Kidney (tissue), 14 donors: Measurements from ENCODE around the gene SP9. TPM values are rescaled to one million over a fixed set of nuclear protein-coding genes. Genes with fewer than 3 reads are reported as not detected.

Source experiments
- DNase-seq, 5 donors: peaks; one replicate each; pipeline ENCODE4 v3.0.0-alpha.2; 2013 to 2020
- FAIRE-seq: peaks from 2 replicates; lab custom pipeline; 2012; peaks lifted over from hg19 to GRCh38; lab: Jason Lieb, UNC
- H3K27ac ChIP-seq, 2 donors: one replicate each; pipeline ENCODE4 v1.7.0; 2013; ENCODE audit warnings: low read depth in 2 of 2, low read length in 2 of 2, inconsistent platforms in 1 of 2
- H3K27me3 ChIP-seq: one replicate; pipeline ENCODE4 v1.7.1; 2013; ENCODE audit warnings: low read length, inconsistent platforms; ENCODE audit not compliant: control insufficient read depth, insufficient read depth
- H3K36me3 ChIP-seq, 3 donors: one replicate each; pipeline versions ENCODE4 v1.7.0 to v1.7.1; 2013; ENCODE audit warnings: low read length in 3 of 3, control low read depth in 1 of 3, inconsistent platforms in 1 of 3; ENCODE audit not compliant: insufficient read depth in 3 of 3, control insufficient read depth in 2 of 3
- H3K4me1 ChIP-seq, 3 donors: one replicate each; pipeline versions ENCODE4 v1.7.0 to v1.7.1; 2013; ENCODE audit warnings: low read length in 3 of 3, inconsistent platforms in 1 of 3, low read depth in 1 of 3; ENCODE audit not compliant: control insufficient read depth in 2 of 3, insufficient read depth in 2 of 3
- H3K4me3 ChIP-seq, 3 donors: one replicate each; pipeline versions ENCODE4 v1.7.0 to v1.8.1; 2013; ENCODE audit warnings: low read length in 3 of 3, control low read depth in 1 of 3, inconsistent platforms in 1 of 3
- H3K9ac ChIP-seq, 3 donors: one replicate each; pipeline versions ENCODE4 v1.7.0 to v1.7.1; 2013; ENCODE audit warnings: low read length in 3 of 3, control low read depth in 1 of 3, inconsistent platforms in 1 of 3
- H3K9me3 ChIP-seq, 3 donors: one replicate each; pipeline versions ENCODE4 v1.7.0 to v1.7.1; 2013; ENCODE audit warnings: low read length in 3 of 3, control low read depth in 1 of 3, inconsistent platforms in 1 of 3; ENCODE audit not compliant: control insufficient read depth in 2 of 3, insufficient read depth in 1 of 3
- CTCF ChIP-seq: IDR thresholded peaks from 3 replicates; pipeline ENCODE4 v1.5.1; 2012; ENCODE audit warnings: mild to moderate bottlenecking, moderate library complexity, borderline replicate concordance; ENCODE audit not compliant: insufficient read depth; ENCODE audit errors: extremely low read depth
- intact Hi-C: fragments of 100-400 bp; cut with DNase I; formaldehyde crosslinking; loops from one replicate; pipeline ENCODE4 v1.11.1; 2022
- polyA plus RNA-seq: library from polyadenylated mRNA; stranded (reverse); fragments of 350-450 nt; fragmentation: Illumina TruSeq; extraction: RNeasy Lipid Tissue Mini Kit (QIAGEN cat#74804); gene quantifications from one replicate; pipeline ENCODE4 v1.2.3, GENCODE V29; 2014; ENCODE audit warnings: low read depth, low replicate concordance; ENCODE audit not compliant: insufficient read depth
- total RNA-seq: library from RNA; stranded (reverse); fragmentation: NEBNext Ultra II Directional; extraction: Animal tissue kit (Norgen Biotek cat#: 25700); gene quantifications from one replicate; pipeline ENCODE4 v1.2.1, GENCODE V29; 2021
- donor health status: control.
- donor health status: control.
- donor health status: control.
- donor health status: control.
- donor health status: control.
- donor health status: DM: yes; HTN: yes; CAD: no.
- donor health status: Normal renal cell carcinoma (clear cell type).

SP9 gene
- total and polyA plus RNA-seq, 2 donors from 2014 or later: not detected

- no peak for FAIRE-seq
- H3K9ac ChIP-seq: no peak overlapping the region
- H3K4me3 ChIP-seq: no peak overlapping the region
- no peaks in the 10 kb centered on the region for H3K9me3 ChIP-seq
- no peak for TF ChIP-seq CTCF
- intact Hi-C loops: no loop called here
- H3K4me1 ChIP-seq: peaks cover 0 to 8% (median 6%) of the 10 kb centered on the region in 3 donors
- no peak overlapping the region for H3K27ac ChIP-seq
- peaks cover 57% of the 10 kb centered on the region for H3K27me3 ChIP-seq
- DNase-seq: peak in 3 of 5 donors; percentile 31 to 64 (median 40)
- H3K36me3 ChIP-seq: no peaks in the 10 kb centered on the region
Observed at GRCh38 chr2:174327021-174327840, 7.5 kb upstream of the SP9 start.

- H3K9me3 ChIP-seq: no peaks in the 10 kb centered on the region
- intact Hi-C loops: no loop called here
- FAIRE-seq: no peak
- no peak for DNase-seq
- H3K4me3 ChIP-seq: no peak overlapping the region
- no peak overlapping the region for H3K27ac ChIP-seq
- TF ChIP-seq CTCF: no peak
- peaks cover 62% of the 10 kb centered on the region for H3K27me3 ChIP-seq
- peaks cover 0 to 8% (median 6%) of the 10 kb centered on the region in 3 donors for H3K4me1 ChIP-seq
- H3K9ac ChIP-seq: no peak overlapping the region
- no peaks in the 10 kb centered on the region for H3K36me3 ChIP-seq
Observed at GRCh38 chr2:174327841-174328113, 7.0 kb upstream of the SP9 start.

- no peak for FAIRE-seq
- no peak overlapping the region for H3K4me3 ChIP-seq
- DNase-seq: peak in 4 of 5 donors; percentile 67 to 77 (median 74)
Observed at GRCh38 chr2:174328114-174328960, 6.4 kb upstream of the SP9 start.

More at GRCh38 chr2:174328114-174328960, 6.4 kb upstream of the SP9 start:
- intact Hi-C loops: no loop called here
- Histone ChIP-seq H3K4me1 (peaks cover 0 to 8% (median 6%) of the 10 kb centered on the region in 3 donors), H3K27ac (no peak overlapping the region), H3K9me3 (no peaks in the 10 kb centered on the region), H3K36me3 (no peaks in the 10 kb centered on the region), H3K9ac (no peak overlapping the region), H3K27me3 (peaks cover 66% of the 10 kb centered on the region)
- no peak for TF ChIP-seq CTCF
